OCI-LY1 (cell line): ENCODE data around the gene PPP1CA.

ENCODE experiments used
- H2AFZ ChIP-seq: fragments of 200-600 bp; sonication (generic), shearing (Covaris generic); 2 replicates; pipeline ENCODE4 v1.6.0; 2014; ENCODE audit warnings: antibody characterized with exemption, mild to moderate bottlenecking, low read length
- H3F3A ChIP-seq: fragments of 200-600 bp; sonication (generic), shearing (Covaris generic); 2 replicates; pipeline ENCODE4 v1.6.0; 2014; ENCODE audit warnings: mild to moderate bottlenecking, antibody characterized with exemption, low read length, moderate library complexity; ENCODE audit not compliant: insufficient read depth
- H3K27ac ChIP-seq: fragments of 200-600 bp; sonication (generic); 2 replicates; pipeline ENCODE4 v1.5.1; 2014; ENCODE audit warnings: low read length, mixed run types, mild to moderate bottlenecking, low read depth; ENCODE audit not compliant: poor library complexity, severe bottlenecking
- H3K27me3 ChIP-seq: fragments of 200-600 bp; sonication (generic); 2 replicates; pipeline ENCODE4 v1.6.0; 2014; ENCODE audit warnings: antibody characterized with exemption, mild to moderate bottlenecking, low read length, moderate library complexity; ENCODE audit not compliant: insufficient read depth
- H3K36me3 ChIP-seq: fragments of 200-600 bp; sonication (generic); 2 replicates; pipeline ENCODE4 v1.6.1; 2014; ENCODE audit warnings: mild to moderate bottlenecking, antibody characterized with exemption, low read length, moderate library complexity, mixed read lengths; ENCODE audit not compliant: insufficient read depth
- H3K4me1 ChIP-seq: fragments of 200-600 bp; sonication (generic); 2 replicates; pipeline ENCODE4 v1.5.1; 2014; ENCODE audit warnings: mild to moderate bottlenecking, low read length, moderate library complexity; ENCODE audit not compliant: insufficient read depth, severe bottlenecking
- H3K4me2 ChIP-seq: fragments of 200-600 bp; sonication (generic), shearing (Covaris generic); 2 replicates; pipeline ENCODE4 v1.6.1; 2014; ENCODE audit warnings: low read length
- H3K4me3 ChIP-seq: fragments of 200-600 bp; sonication (generic); 2 replicates; pipeline ENCODE4 v1.5.1; 2014; ENCODE audit warnings: low read length, low read depth, mild to moderate bottlenecking, mixed read lengths; ENCODE audit not compliant: poor library complexity, severe bottlenecking
- H3K79me2 ChIP-seq: fragments of 200-600 bp; shearing (Covaris generic); 2 replicates; pipeline ENCODE4 v1.6.1; 2016; ENCODE audit warnings: mixed run types, low read length, mixed read lengths; ENCODE audit not compliant: insufficient read depth
- H3K9ac ChIP-seq: fragments of 200-600 bp; sonication (generic), shearing (Covaris generic); 2 replicates; pipeline ENCODE4 v1.6.1; 2014; ENCODE audit warnings: mild to moderate bottlenecking, low read length, mixed read lengths
- H3K9me2 ChIP-seq: fragments of 200-600 bp; sonication (generic), shearing (Covaris generic); 2 replicates; pipeline ENCODE4 v1.6.1; 2014; ENCODE audit warnings: low read depth, mild to moderate bottlenecking, low read length, mixed read lengths
- H3K9me3 ChIP-seq: fragments of 200-600 bp; shearing (Covaris generic); 2 replicates; pipeline ENCODE4 v1.6.1; 2014; ENCODE audit warnings: low read length, mixed read lengths
- H4K20me1 ChIP-seq: fragments of 200-600 bp; sonication (generic), shearing (Covaris generic); 2 replicates; pipeline ENCODE4 v1.6.0; 2016; ENCODE audit warnings: mild to moderate bottlenecking, low read length; ENCODE audit not compliant: insufficient read depth
- CTCF ChIP-seq: fragments of 200-600 bp; sonication (generic), shearing (Covaris generic); IDR thresholded peaks from 2 replicates; pipeline ENCODE4 v1.5.1; 2017; ENCODE audit warnings: mild to moderate bottlenecking, antibody characterized with exemption, low read length, moderate library complexity, mixed read lengths
- EZH2 ChIP-seq: fragments of 200-600 bp; sonication (generic), shearing (Covaris generic); IDR thresholded peaks from 2 replicates; pipeline ENCODE4 v1.8.0; 2017; ENCODE audit warnings: borderline replicate concordance, mixed run types, mild to moderate bottlenecking, antibody characterized with exemption, low read length, moderate library complexity, mixed read lengths

The PPP1CA gene

GRCh38 chr11:67367761-67368227 lies 33.9 kb downstream of the PPP1CA start:
- H3K4me2 ChIP-seq: no peak overlapping the region
- peaks cover 10% of the 10 kb centered on the region for H3K4me1 ChIP-seq
- TF ChIP-seq EZH2: no peak
- TF ChIP-seq CTCF: no peak
- no peak overlapping the region for H3K27ac ChIP-seq
- no peak overlapping the region for H2AFZ ChIP-seq
- peaks cover 13% of the 10 kb centered on the region; the same call in 1 of the 2 replicates for H3K27me3 ChIP-seq
- H3K9me2 ChIP-seq: no peaks in the 10 kb centered on the region
- H3K9me3 ChIP-seq: no peaks in the 10 kb centered on the region
- H3K9ac ChIP-seq: no peak overlapping the region
- no peaks in the 10 kb centered on the region for H3F3A ChIP-seq
- H3K79me2 ChIP-seq: no peaks in the 10 kb centered on the region
- H4K20me1 ChIP-seq: no peaks in the 10 kb centered on the region
- H3K4me3 ChIP-seq: no peak overlapping the region
- no peaks in the 10 kb centered on the region for H3K36me3 ChIP-seq

GRCh38 chr11:67366961-67367760 lies 34.5 kb downstream of the PPP1CA start:
- Histone ChIP-seq H2AFZ (no peak overlapping the region), H3K4me3 (no peak overlapping the region), H3F3A (no peaks in the 10 kb centered on the region), H3K27me3 (peaks cover 17% of the 10 kb centered on the region; the same call in 1 of the 2 replicates), H3K79me2 (no peaks in the 10 kb centered on the region), H3K9me3 (no peaks in the 10 kb centered on the region), H3K9ac (no peak overlapping the region), H3K27ac (no peak overlapping the region), H3K36me3 (no peaks in the 10 kb centered on the region), H4K20me1 (no peaks in the 10 kb centered on the region), H3K4me1 (peaks cover 10% of the 10 kb centered on the region), H3K4me2 (no peak overlapping the region), H3K9me2 (no peaks in the 10 kb centered on the region)
- no peak for TF ChIP-seq CTCF
- no peak for TF ChIP-seq EZH2

GRCh38 chr11:67366546-67366945 lies 35.1 kb downstream of the PPP1CA start:
- Histone ChIP-seq H3K9ac (no peak overlapping the region), H3K4me3 (no peak overlapping the region), H3K79me2 (no peaks in the 10 kb centered on the region), H3K9me2 (no peaks in the 10 kb centered on the region), H3K27me3 (peaks cover 11% of the 10 kb centered on the region; the same call in 1 of the 2 replicates), H3K9me3 (no peaks in the 10 kb centered on the region), H3K4me1 (peaks cover 10% of the 10 kb centered on the region), H2AFZ (no peak overlapping the region), H3K27ac (no peak overlapping the region), H3K4me2 (no peak overlapping the region), H3K36me3 (no peaks in the 10 kb centered on the region), H3F3A (no peaks in the 10 kb centered on the region), H4K20me1 (no peaks in the 10 kb centered on the region)
- TF ChIP-seq EZH2 (no peak), CTCF (no peak)
